Gastroesophageal sphincter (tissue), 4 donors: Measurements from ENCODE around the gene RNF114. TPM values are rescaled to one million over a fixed set of nuclear protein-coding genes. Genes with fewer than 3 reads are reported as not detected.

Source experiments
- ATAC-seq: fragments of 150-250 bp; one replicate; pipeline ENCODE4 v1.9.1; 2016; ENCODE audit warnings: mild to moderate bottlenecking, moderate library complexity
- H3K27ac ChIP-seq, 4 donors: fragments of 200-600 bp; sonication (generic) in 3 of 4; 1 replicate in 3 of 4; 2 replicates in 1 of 4; pipeline ENCODE4 v1.5.1; 2016 to 2019
- H3K27me3 ChIP-seq: fragments of 200-600 bp; sonication (generic); one replicate; pipeline ENCODE4 v1.5.1; 2019
- H3K36me3 ChIP-seq, 2 donors: fragments of 200-600 bp; sonication (generic); one replicate each; pipeline ENCODE4 v1.5.1; 2019; ENCODE audit warnings: control low read depth in 1 of 2
- H3K4me1 ChIP-seq, 3 donors: fragments of 200-600 bp; sonication (generic); 1 replicate in 2 of 3; 2 replicates in 1 of 3; pipeline ENCODE4 v1.5.1; 2016 to 2019; ENCODE audit warnings: control low read depth in 2 of 3
- H3K4me3 ChIP-seq, 2 donors: fragments of 200-600 bp; sonication (generic); one replicate each; pipeline ENCODE4 v1.5.1; 2019; ENCODE audit warnings: mild to moderate bottlenecking in 1 of 2, moderate library complexity in 1 of 2
- H3K9me3 ChIP-seq, 3 donors: fragments of 200-600 bp; sonication (generic); one replicate each; pipeline ENCODE4 v1.5.1; 2017 to 2019; ENCODE audit warnings: control low read depth in 2 of 3
- CTCF ChIP-seq, 4 experiments: fragments of 200-600 bp in 2 of 4; fragments of 450-650 bp in 2 of 4; sonication (generic) in 1 of 4; IDR thresholded peaks; one replicate each; pipeline ENCODE4 v1.5.1; 2017 to 2019; ENCODE audit warnings: antibody characterized with exemption in 4 of 4, mild to moderate bottlenecking in 2 of 4, moderate library complexity in 2 of 4
- EP300 ChIP-seq: sonication (generic); formaldehyde crosslinking; IDR thresholded peaks from one replicate; pipeline ENCODE4 v1.6.1; 2017; ENCODE audit warnings: antibody characterized with exemption, mild to moderate bottlenecking
- POLR2A ChIP-seq, 2 donors: fragments of 450-650 bp; IDR thresholded peaks; one replicate each; pipeline ENCODE4 v1.6.1; 2017; ENCODE audit warnings: antibody characterized with exemption in 2 of 2, mild to moderate bottlenecking in 2 of 2, moderate library complexity in 1 of 2
- POLR2AphosphoS5 ChIP-seq: sonication (generic); formaldehyde crosslinking; IDR thresholded peaks from one replicate; pipeline ENCODE4 v1.6.1; 2017; ENCODE audit warnings: antibody characterized with exemption
- WGBS, 2 donors: methylation state at CpG; one replicate each; pipeline ENCODE4 v1.1.5; 2018; ENCODE audit warnings: low coverage in 1 of 2; 5-methylcytosine and 5-hydroxymethylcytosine counted together
- total RNA-seq, 4 donors: library from RNA; depleted of rRNA; stranded (reverse); fragments of >200 nt; gene quantifications; one replicate each; pipeline ENCODE4 v1.1.0, GENCODE V29; 2016

RNF114 gene
- total RNA-seq, 4 donors from 2014 or later, result 80.3 to 109 (median 101) TPM

GRCh38 chr20:49983848-49984408, 47.7 kb downstream of the RNF114 start:
- peaks cover 0 to 8% of the 10 kb centered on the region in 2 donors for H3K36me3 ChIP-seq
- H3K27ac ChIP-seq, result peak overlapping the region in 3 of 4 donors; percentile 65 to 80 (median 70)
- peak overlapping the region in 1 of 2 donors; percentile 59 for H3K4me3 ChIP-seq
- 58 to 80% methylated on average over 1 to 7 of the region's 18 CpGs for WGBS, 2 donors
- no peak for ATAC-seq
- H3K27me3 ChIP-seq, result no peaks in the 10 kb centered on the region
- TF ChIP-seq CTCF (IDR thresholded peaks at IDR 0.05) (no peak), POLR2AphosphoS5 (no peak), EP300 (no peak), POLR2A (IDR thresholded peaks at IDR 0.05) (no peak)
- H3K9me3 ChIP-seq, result no peaks in the 10 kb centered on the region
- H3K4me1 ChIP-seq, result peaks cover 0 to 84% (median 30%) of the 10 kb centered on the region in 3 donors

GRCh38 chr20:49984426-49985153, 48.4 kb downstream of the RNF114 start:
- H3K27me3 ChIP-seq, result no peaks in the 10 kb centered on the region
- no peak for ATAC-seq
- H3K9me3 ChIP-seq, result no peaks in the 10 kb centered on the region
- H3K4me1 ChIP-seq, result peaks cover 0 to 85% (median 32%) of the 10 kb centered on the region in 3 donors
- TF ChIP-seq EP300 (no peak), POLR2A (IDR thresholded peaks at IDR 0.05) (no peak), CTCF (IDR thresholded peaks at IDR 0.05) (no peak), POLR2AphosphoS5 (no peak)
- peak overlapping the region in 1 of 2 donors; percentile 59 for H3K4me3 ChIP-seq
- 71 to 80% methylated on average over 1 to 10 of the region's 13 CpGs for WGBS, 2 donors
- peak overlapping the region in 3 of 4 donors; percentile 12 to 80 (median 70) for H3K27ac ChIP-seq
- peaks cover 0 to 8% of the 10 kb centered on the region in 2 donors for H3K36me3 ChIP-seq

GRCh38 chr20:49985157-49985556, 49.0 kb downstream of the RNF114 start:
- H3K27ac ChIP-seq, result peak overlapping the region in 2 of 4 donors; percentile 6 to 18
- 88% methylated on average over 6 of the region's 6 CpGs; no CpG with 5 or more reads in 1 of the 2 donors for WGBS, 2 donors
- H3K9me3 ChIP-seq, result no peaks in the 10 kb centered on the region
- H3K4me1 ChIP-seq, result peaks cover 0 to 91% (median 36%) of the 10 kb centered on the region in 3 donors
- H3K4me3 ChIP-seq, result peak overlapping the region in 1 of 2 donors; percentile 59
- peaks cover 0 to 8% of the 10 kb centered on the region in 2 donors for H3K36me3 ChIP-seq
- no peaks in the 10 kb centered on the region for H3K27me3 ChIP-seq
- TF ChIP-seq POLR2AphosphoS5 (no peak), POLR2A (IDR thresholded peaks at IDR 0.05) (no peak), CTCF (IDR thresholded peaks at IDR 0.05) (no peak), EP300 (no peak)
- no peak for ATAC-seq

- Histone ChIP-seq H3K9me3 (no peaks in the 10 kb centered on the region), H3K36me3 (peaks cover 0 to 8% of the 10 kb centered on the region in 2 donors), H3K27me3 (no peaks in the 10 kb centered on the region), H3K4me1 (peaks cover 0 to 95% (median 40%) of the 10 kb centered on the region in 3 donors), H3K27ac (peak overlapping the region in 1 of 4 donors; percentile 18), H3K4me3 (peak overlapping the region in 1 of 2 donors; percentile 59)
- ATAC-seq, result no peak
- TF ChIP-seq POLR2AphosphoS5, result no peak
- 80 to 100% methylated on average over 1 of the region's 13 CpGs for WGBS, 2 donors
These were observed 49.4 kb downstream of the RNF114 start for GRCh38 chr20:49985617-49986016.

GRCh38 chr20:49986049-49986448, 49.9 kb downstream of the RNF114 start:
- H3K4me3 ChIP-seq, result peak overlapping the region in 1 of 2 donors; percentile 59
- no peaks in the 10 kb centered on the region for H3K27me3 ChIP-seq
- TF ChIP-seq POLR2A (IDR thresholded peaks at IDR 0.05), result no peak
- no peak for TF ChIP-seq CTCF (IDR thresholded peaks at IDR 0.05)
- no peak for TF ChIP-seq POLR2AphosphoS5
- no peak for TF ChIP-seq EP300
- no peak overlapping the region for H3K27ac ChIP-seq
- peaks cover 0 to 8% of the 10 kb centered on the region in 2 donors for H3K36me3 ChIP-seq
- no peak for ATAC-seq
- H3K9me3 ChIP-seq, result no peaks in the 10 kb centered on the region
- 100% methylated on average over 2 of the region's 4 CpGs; no CpG with 5 or more reads in 1 of the 2 donors for whole genome bisulfite sequencing, 2 donors
- H3K4me1 ChIP-seq, result peaks cover 0 to 98% (median 42%) of the 10 kb centered on the region in 3 donors
